HCT116 (cell line): ENCODE measurements around the gene SKI.

Source experiments
- CBX3 ChIP-seq: IDR thresholded peaks from 2 replicates; pipeline ENCODE4 v1.6.1; 2012; ENCODE audit warnings: low read depth
- CEBPB ChIP-seq: IDR thresholded peaks from 2 replicates; pipeline ENCODE4 v1.6.1; 2012; ENCODE audit warnings: low read depth
- CTCF ChIP-seq, 3 experiments: fragments of 200-600 bp in 1 of 3; sonication (generic) in 1 of 3; IDR thresholded peaks in 2 of 3; conservative IDR thresholded peaks in 1 of 3; 2 replicates each; pipeline ENCODE4 v1.5.1; 2012 to 2017; ENCODE audit warnings: low read depth in 2 of 3, low read length in 2 of 3, antibody characterized with exemption in 1 of 3, borderline replicate concordance in 1 of 3, control low read depth in 1 of 3, mild to moderate bottlenecking in 1 of 3, mixed read lengths in 1 of 3, mixed run types in 1 of 3, moderate library complexity in 1 of 3; ENCODE audit not compliant: insufficient read depth in 1 of 3
- EZH2 ChIP-seq: fragments of 200-600 bp; sonication (generic); IDR thresholded peaks from 2 replicates; pipeline ENCODE4 v1.6.1; 2017; ENCODE audit warnings: antibody characterized with exemption, mixed run types
- EZH2phosphoT487 ChIP-seq: fragments of 200-600 bp; IDR thresholded peaks from 2 replicates; pipeline ENCODE4 v1.6.1; 2018; ENCODE audit warnings: antibody characterized with exemption, borderline replicate concordance
- MAX ChIP-seq: IDR thresholded peaks from 2 replicates; pipeline ENCODE4 v1.6.1; 2012
- POLR2A ChIP-seq: IDR thresholded peaks from 2 replicates; pipeline ENCODE4 v1.7.0; 2011; ENCODE audit warnings: borderline replicate concordance; ENCODE audit not compliant: insufficient read depth, insufficient read length; ENCODE audit errors: extremely low read depth
- POLR2AphosphoS5 ChIP-seq: IDR thresholded peaks from 2 replicates; pipeline ENCODE4 v1.6.1; 2011; ENCODE audit warnings: mild to moderate bottlenecking, low read depth, low read length, moderate library complexity
- RAD21 ChIP-seq: IDR thresholded peaks from 2 replicates; pipeline ENCODE4 v1.6.1; 2012; ENCODE audit warnings: low read depth, mild to moderate bottlenecking
- SIN3A ChIP-seq: IDR thresholded peaks from 2 replicates; pipeline ENCODE4 v1.6.1; 2012; ENCODE audit warnings: low read depth
- SP1 ChIP-seq: IDR thresholded peaks from 2 replicates; pipeline ENCODE4 v1.6.1; 2012; ENCODE audit warnings: low read depth
- ZBTB33 ChIP-seq: IDR thresholded peaks from 2 replicates; pipeline ENCODE4 v1.6.1; 2011; ENCODE audit warnings: mild to moderate bottlenecking, low read length, moderate library complexity; ENCODE audit not compliant: insufficient replicate concordance; ENCODE audit errors: extremely low read depth
- ZNF274 ChIP-seq: fragments of 200-500 bp; sonication (Bioruptor generic); IDR thresholded peaks from 2 replicates; pipeline ENCODE4 v1.6.1; 2014; ENCODE audit warnings: mild to moderate bottlenecking, low read depth, low read length, inconsistent platforms

DNA sequence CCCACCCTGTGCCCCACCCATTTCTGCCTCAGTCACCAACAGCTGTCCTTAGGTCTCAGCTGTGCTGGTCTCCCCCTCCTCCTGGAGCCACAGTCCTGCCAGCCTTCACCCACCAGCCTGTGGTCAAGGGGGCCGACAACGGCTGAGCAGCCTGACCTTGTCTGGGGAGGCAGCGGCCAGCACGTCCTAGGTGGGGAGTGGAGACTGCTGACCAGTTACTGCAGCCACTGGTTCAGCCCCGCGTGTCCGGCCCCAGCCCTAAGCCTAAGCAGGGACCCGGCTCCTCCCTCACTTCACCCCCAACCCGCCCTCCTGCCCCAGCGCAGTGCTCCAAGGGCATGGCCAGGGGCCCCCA, 84.0 kb downstream of the SKI start:
- TF ChIP-seq CTCF (IDR thresholded peaks at IDR 0.05 in 2 of 3, conservative IDR thresholded peaks at IDR 0.05 in 1 of 3; ENCODE audit: borderline replicate concordance in 1 of 3, insufficient read depth in 1 of 3, low read depth in 2 of 3, low read length in 2 of 3) = no peak
- TF ChIP-seq POLR2AphosphoS5 = no peak
- TF ChIP-seq EZH2phosphoT487 = no peak
- no peak for TF ChIP-seq MAX
- no peak for TF ChIP-seq SIN3A
- TF ChIP-seq EZH2 = no peak
- TF ChIP-seq POLR2A = no peak
- TF ChIP-seq SP1 = no peak
- TF ChIP-seq ZNF274 = no peak
- no peak for TF ChIP-seq CEBPB
- no peak for TF ChIP-seq RAD21
- no peak for TF ChIP-seq ZBTB33
- TF ChIP-seq CBX3 = no peak
